NCI-H1105 treated with DMSO at 0.1 percent for 48 hours (cell line): Measurements from ENCODE around the gene HMGA1.

Experiments
- DNase-seq: peaks from one replicate; lab custom pipeline; 2025; lab: John Stamatoyannopoulos, UW

HMGA1 gene

GRCh38 chr6:34223956-34224940 is 12.4 kb upstream of the HMGA1 start:
- peak; percentile 80 for DNase-seq

GRCh38 chr6:34225551-34225950 is 11.1 kb upstream of the HMGA1 start:
- DNase-seq, result no peak

- no peak for DNase-seq
Observed at GRCh38 chr6:34226066-34226465, 10.6 kb upstream of the HMGA1 start.

GRCh38 chr6:34226731-34227586 is 9.7 kb upstream of the HMGA1 start:
- DNase-seq, result no peak

GRCh38 chr6:34227761-34228421 is 8.8 kb upstream of the HMGA1 start:
- DNase-seq, result no peak

- DNase-seq, result no peak
Observed at GRCh38 chr6:34229877-34230276, 6.8 kb upstream of the HMGA1 start.

GRCh38 chr6:34230653-34231371 is 5.9 kb upstream of the HMGA1 start:
- DNase-seq, result no peak

- no peak for DNase-seq
Observed at GRCh38 chr6:34231566-34232336, 4.9 kb upstream of the HMGA1 start.

GRCh38 chr6:34232901-34233300 is 3.8 kb upstream of the HMGA1 start:
- no peak for DNase-seq

GRCh38 chr6:34233867-34234266 is 2.8 kb upstream of the HMGA1 start:
- no peak for DNase-seq

GRCh38 chr6:34234667-34235306 is 1.9 kb upstream of the HMGA1 start:
- DNase-seq, result no peak

GRCh38 chr6:34235307-34236130 is 1.2 kb upstream of the HMGA1 start:
- DNase-seq, result no peak

- DNase-seq, result no peak
Observed at GRCh38 chr6:34236131-34236442, 586 bp upstream of the HMGA1 start.

GRCh38 chr6:34237316-34237721 is 646 bp downstream of the HMGA1 start:
- peak; percentile 16 for DNase-seq

- peak; percentile 42 for DNase-seq
Observed at GRCh38 chr6:34237722-34238584, 1.3 kb downstream of the HMGA1 start.

- no peak for DNase-seq
Observed at GRCh38 chr6:34238585-34239499, 2.2 kb downstream of the HMGA1 start.

GRCh38 chr6:34239500-34239825 is 2.8 kb downstream of the HMGA1 start:
- DNase-seq, result no peak

GRCh38 chr6:34239893-34240292 is 3.2 kb downstream of the HMGA1 start:
- no peak for DNase-seq
